ENCODE measurements around the gene MED14. TPM values are rescaled to one million over a fixed set of nuclear protein-coding genes. Genes with fewer than 3 reads are reported as not detected.
"Not testable (repeated sequence)": the region's sequence is repeated elsewhere in the genome, so short reads cannot be mapped to it uniquely, and the experiment has no call there.

MED14 gene
- total and polyA plus RNA-seq, 2 donors (not counting 1 experiment from before 2014, with no cell fraction given) = 26.4 to 63.5 TPM

DNA sequence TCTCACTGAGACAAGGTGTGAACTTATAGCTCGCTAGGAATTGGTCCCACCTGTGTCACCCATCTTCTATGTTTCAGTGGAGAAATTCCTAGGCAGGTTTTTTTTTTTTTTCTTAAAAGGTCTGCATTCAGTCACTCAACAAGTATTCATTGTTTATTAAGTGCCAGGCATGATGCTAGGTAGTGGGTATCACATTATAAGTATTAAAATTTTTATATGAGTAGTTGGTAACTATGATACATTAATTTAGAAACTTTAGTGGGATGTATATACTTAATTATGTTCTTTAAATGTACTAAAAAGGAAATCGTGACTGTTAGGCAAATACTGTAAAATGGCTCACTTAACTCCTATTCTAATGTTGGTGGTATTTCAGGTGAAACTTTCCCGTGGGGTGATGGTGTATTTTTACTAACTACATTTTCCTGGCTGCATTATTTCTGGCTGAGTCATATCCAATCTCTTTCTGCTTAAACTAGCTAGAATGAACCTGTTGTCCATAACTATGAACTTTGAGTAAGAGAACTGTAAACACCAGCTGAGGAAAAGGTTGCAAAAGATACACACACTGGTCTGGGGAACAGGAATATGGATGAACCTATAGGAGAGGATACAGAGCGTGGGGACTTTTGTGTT lies 49.3 kb upstream of the MED14 start:
- intact Hi-C loops (cut with micrococcal nuclease) = no loop called here
- no peak overlapping the region for H3K4me2 ChIP-seq (replicated peaks; ENCODE audit: low read depth, low read length, poor library complexity, severe bottlenecking)
- no peak overlapping the region for H2AFZ ChIP-seq (ENCODE audit: insufficient read depth, low read depth, low read length, poor library complexity, severe bottlenecking)
- H4K20me1 ChIP-seq (ENCODE audit: control insufficient read depth, insufficient read depth, low read length, poor library complexity, severe bottlenecking) = no peaks in the 10 kb centered on the region
- no peak overlapping the region for H3K4me3 Mint-ChIP-seq
- ATAC-seq (ENCODE audit: low read depth) (no peak), DNase-seq (no peak)
- POLR2A ChIA-PET = no interaction called here
- no CpG with 5 or more reads among the region's 4 CpGs for WGBS (ENCODE audit: insufficient coverage)
- TF ChIP-seq EZH2 (IDR thresholded peaks at IDR 0.05; ENCODE audit: borderline replicate concordance, insufficient read depth, low read depth, low read length, poor library complexity, severe bottlenecking) = no peak
- TF ChIP-seq, protein P1, sequence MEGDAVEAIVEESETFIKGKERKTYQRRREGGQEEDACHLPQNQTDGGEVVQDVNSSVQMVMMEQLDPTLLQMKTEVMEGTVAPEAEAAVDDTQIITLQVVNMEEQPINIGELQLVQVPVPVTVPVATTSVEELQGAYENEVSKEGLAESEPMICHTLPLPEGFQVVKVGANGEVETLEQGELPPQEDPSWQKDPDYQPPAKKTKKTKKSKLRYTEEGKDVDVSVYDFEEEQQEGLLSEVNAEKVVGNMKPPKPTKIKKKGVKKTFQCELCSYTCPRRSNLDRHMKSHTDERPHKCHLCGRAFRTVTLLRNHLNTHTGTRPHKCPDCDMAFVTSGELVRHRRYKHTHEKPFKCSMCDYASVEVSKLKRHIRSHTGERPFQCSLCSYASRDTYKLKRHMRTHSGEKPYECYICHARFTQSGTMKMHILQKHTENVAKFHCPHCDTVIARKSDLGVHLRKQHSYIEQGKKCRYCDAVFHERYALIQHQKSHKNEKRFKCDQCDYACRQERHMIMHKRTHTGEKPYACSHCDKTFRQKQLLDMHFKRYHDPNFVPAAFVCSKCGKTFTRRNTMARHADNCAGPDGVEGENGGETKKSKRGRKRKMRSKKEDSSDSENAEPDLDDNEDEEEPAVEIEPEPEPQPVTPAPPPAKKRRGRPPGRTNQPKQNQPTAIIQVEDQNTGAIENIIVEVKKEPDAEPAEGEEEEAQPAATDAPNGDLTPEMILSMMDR (IDR thresholded peaks at IDR 0.05) = no peak
- H3K27me3 ChIP-seq (replicated peaks in 1 of 4; ENCODE audit: control extremely low read depth in 1 of 4, control insufficient read depth in 3 of 4, insufficient read depth in 4 of 4, low read length in 3 of 4) = no peaks in the 10 kb centered on the region
- H3K27ac ChIP-seq (ENCODE audit: low read length in 2 of 2) = no peak overlapping the region
- no peaks in the 10 kb centered on the region for H3K27me3 Mint-ChIP-seq
- no peaks in the 10 kb centered on the region for H3K79me2 ChIP-seq (ENCODE audit: control insufficient read depth, insufficient read depth, low read length)
- no peaks in the 10 kb centered on the region for H3K36me3 ChIP-seq (replicated peaks in 1 of 2; ENCODE audit: control extremely low read depth in 1 of 2, control insufficient read depth in 1 of 2, extremely low read depth in 1 of 2, insufficient read depth in 2 of 2, low read length in 1 of 2)
- H3K4me1 Mint-ChIP-seq = no peaks in the 10 kb centered on the region
- H3K9me3 Mint-ChIP-seq (ENCODE audit: insufficient read depth) = no peaks in the 10 kb centered on the region
- H3K9ac ChIP-seq (ENCODE audit: low read length) = no peak overlapping the region
- CTCF ChIA-PET = no interaction called here
- H3K27ac Mint-ChIP-seq = no peak overlapping the region
- no peak overlapping the region for H3K4me3 ChIP-seq (ENCODE audit: control extremely low read depth in 1 of 5, extremely low read depth in 1 of 5, insufficient read depth in 1 of 5, low read depth in 2 of 5, low read length in 4 of 5)
- H3K4me1 ChIP-seq (ENCODE audit: control insufficient read depth in 2 of 2, insufficient read depth in 2 of 2, low read length in 2 of 2) = no peaks in the 10 kb centered on the region
- H3K9me3 ChIP-seq (ENCODE audit: control extremely low read depth in 1 of 3, control insufficient read depth in 2 of 3, insufficient read depth in 1 of 3, low read length in 2 of 3) = no peaks in the 10 kb centered on the region

DNA sequence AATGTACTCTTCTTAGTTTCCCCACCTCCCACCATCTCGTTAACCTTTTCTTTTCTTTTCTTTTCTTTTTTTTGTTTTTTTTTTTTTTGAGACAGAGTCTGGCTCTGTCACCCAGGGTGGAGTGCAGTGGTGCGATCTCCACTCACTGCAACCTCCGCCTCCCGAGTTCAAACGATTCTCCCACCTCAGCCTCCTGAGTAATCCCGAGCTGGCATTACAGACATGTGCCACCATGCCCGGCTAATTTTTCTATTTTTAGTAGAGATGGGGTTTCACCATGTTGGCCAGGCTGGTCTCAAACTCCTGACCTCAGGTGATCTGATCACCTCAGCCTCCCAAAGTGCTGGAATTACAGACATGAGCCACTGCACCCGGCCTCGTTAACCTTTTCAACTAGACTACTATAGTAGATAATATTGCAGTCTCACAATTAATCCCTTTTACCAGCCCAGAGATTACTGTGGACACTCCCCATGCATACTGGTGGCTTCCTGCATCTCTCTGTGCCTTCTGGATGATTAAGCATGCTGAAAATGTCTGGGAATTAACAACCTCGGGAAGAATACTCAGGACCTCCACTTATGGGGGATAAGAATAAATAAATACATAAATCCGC lies 47.4 kb upstream of the MED14 start:
- H3K9me3 Mint-ChIP-seq (ENCODE audit: insufficient read depth); POLR2A ChIA-PET; H3K79me2 ChIP-seq (ENCODE audit: control insufficient read depth, insufficient read depth, low read length); H3K4me2 ChIP-seq (replicated peaks; ENCODE audit: low read depth, low read length, poor library complexity, severe bottlenecking); CTCF ChIA-PET; H3K4me1 ChIP-seq (ENCODE audit: control insufficient read depth in 2 of 2, insufficient read depth in 2 of 2, low read length in 2 of 2); H3K27ac ChIP-seq (ENCODE audit: low read length in 2 of 2); H3K9me3 ChIP-seq (ENCODE audit: control extremely low read depth in 1 of 3, control insufficient read depth in 2 of 3, insufficient read depth in 1 of 3, low read length in 2 of 3); H3K4me3 Mint-ChIP-seq; H3K4me3 ChIP-seq (ENCODE audit: control extremely low read depth in 1 of 5, extremely low read depth in 1 of 5, insufficient read depth in 1 of 5, low read depth in 2 of 5, low read length in 4 of 5); DNase-seq; H4K20me1 ChIP-seq (ENCODE audit: control insufficient read depth, insufficient read depth, low read length, poor library complexity, severe bottlenecking); H2AFZ ChIP-seq (ENCODE audit: insufficient read depth, low read depth, low read length, poor library complexity, severe bottlenecking); H3K9ac ChIP-seq (ENCODE audit: low read length); H3K36me3 ChIP-seq (replicated peaks in 1 of 2; ENCODE audit: control extremely low read depth in 1 of 2, control insufficient read depth in 1 of 2, extremely low read depth in 1 of 2, insufficient read depth in 2 of 2, low read length in 1 of 2); intact Hi-C loops (cut with micrococcal nuclease); H3K4me1 Mint-ChIP-seq; H3K27me3 ChIP-seq (replicated peaks in 1 of 4; ENCODE audit: control extremely low read depth in 1 of 4, control insufficient read depth in 3 of 4, insufficient read depth in 4 of 4, low read length in 3 of 4); H3K27ac Mint-ChIP-seq; ATAC-seq (ENCODE audit: low read depth); H3K27me3 Mint-ChIP-seq: not testable (repeated sequence)
- no CpG with 5 or more reads among the region's 11 CpGs for WGBS (ENCODE audit: insufficient coverage)

Measured in B cell (primary cell).